Measurements from ENCODE around the gene C9orf43. TPM values are rescaled to one million over a fixed set of nuclear protein-coding genes. Genes with fewer than 3 reads are reported as not detected.
A peak's percentile ranks its signal among the peaks of the same experiment; 100 is the strongest.

Gene C9orf43
- total RNA-seq, 1 experiment from 2014 or later = 0.28 TPM

DNA sequence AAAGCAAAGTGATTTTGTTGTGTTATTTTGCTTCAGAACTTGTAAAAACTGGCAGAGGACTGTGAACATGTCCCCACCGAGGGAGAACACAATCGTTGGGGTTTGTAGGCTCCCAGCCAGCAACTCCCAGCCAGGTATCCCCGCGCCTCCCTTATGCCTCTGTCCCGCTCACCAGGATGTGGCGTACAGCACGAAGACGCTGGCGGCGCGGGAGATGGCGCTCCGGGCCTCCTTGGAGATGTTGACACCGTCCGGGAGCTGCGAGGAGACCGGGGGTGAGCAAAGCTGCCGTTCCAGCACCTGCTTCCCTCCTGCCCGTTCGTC lies 702 bp upstream of the C9orf43 start (continued):
- TF ChIP-seq, protein P1, sequence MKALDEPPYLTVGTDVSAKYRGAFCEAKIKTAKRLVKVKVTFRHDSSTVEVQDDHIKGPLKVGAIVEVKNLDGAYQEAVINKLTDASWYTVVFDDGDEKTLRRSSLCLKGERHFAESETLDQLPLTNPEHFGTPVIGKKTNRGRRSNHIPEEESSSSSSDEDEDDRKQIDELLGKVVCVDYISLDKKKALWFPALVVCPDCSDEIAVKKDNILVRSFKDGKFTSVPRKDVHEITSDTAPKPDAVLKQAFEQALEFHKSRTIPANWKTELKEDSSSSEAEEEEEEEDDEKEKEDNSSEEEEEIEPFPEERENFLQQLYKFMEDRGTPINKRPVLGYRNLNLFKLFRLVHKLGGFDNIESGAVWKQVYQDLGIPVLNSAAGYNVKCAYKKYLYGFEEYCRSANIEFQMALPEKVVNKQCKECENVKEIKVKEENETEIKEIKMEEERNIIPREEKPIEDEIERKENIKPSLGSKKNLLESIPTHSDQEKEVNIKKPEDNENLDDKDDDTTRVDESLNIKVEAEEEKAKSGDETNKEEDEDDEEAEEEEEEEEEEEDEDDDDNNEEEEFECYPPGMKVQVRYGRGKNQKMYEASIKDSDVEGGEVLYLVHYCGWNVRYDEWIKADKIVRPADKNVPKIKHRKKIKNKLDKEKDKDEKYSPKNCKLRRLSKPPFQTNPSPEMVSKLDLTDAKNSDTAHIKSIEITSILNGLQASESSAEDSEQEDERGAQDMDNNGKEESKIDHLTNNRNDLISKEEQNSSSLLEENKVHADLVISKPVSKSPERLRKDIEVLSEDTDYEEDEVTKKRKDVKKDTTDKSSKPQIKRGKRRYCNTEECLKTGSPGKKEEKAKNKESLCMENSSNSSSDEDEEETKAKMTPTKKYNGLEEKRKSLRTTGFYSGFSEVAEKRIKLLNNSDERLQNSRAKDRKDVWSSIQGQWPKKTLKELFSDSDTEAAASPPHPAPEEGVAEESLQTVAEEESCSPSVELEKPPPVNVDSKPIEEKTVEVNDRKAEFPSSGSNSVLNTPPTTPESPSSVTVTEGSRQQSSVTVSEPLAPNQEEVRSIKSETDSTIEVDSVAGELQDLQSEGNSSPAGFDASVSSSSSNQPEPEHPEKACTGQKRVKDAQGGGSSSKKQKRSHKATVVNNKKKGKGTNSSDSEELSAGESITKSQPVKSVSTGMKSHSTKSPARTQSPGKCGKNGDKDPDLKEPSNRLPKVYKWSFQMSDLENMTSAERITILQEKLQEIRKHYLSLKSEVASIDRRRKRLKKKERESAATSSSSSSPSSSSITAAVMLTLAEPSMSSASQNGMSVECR (CRISPR knock-in tag; IDR thresholded peaks at IDR 0.05; ENCODE audit: borderline replicate concordance) = peak; percentile 41; the same call in 1 of the 2 replicates

DNA sequence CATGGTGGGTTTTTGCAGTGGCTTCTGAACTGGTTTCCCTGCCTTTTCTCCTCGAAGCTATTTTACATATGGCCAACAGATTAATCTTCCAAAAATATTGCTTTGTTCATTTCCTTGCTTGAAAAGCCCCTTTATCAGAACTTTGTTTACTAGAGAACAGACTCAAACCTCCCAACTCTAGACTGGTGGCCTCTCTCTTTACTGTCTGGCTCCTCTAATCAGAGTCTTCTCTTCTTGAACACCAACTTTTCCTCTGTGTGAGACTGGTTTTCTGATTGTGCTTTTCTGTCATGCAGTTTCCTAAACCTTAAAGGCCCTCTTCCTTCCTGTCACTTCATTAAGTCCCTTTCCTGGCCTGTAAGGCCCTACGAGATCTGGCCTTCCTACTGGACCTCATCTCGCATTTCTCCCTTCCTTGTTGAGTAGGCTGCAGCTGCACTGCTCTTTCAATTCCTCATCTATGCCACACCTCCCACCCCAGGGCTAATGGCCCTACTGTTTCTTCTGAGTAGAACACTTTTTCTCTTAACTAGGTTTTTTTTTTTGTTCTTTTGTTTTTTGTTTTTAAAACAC lies 5.7 kb downstream of the C9orf43 start:
- CTCF ChIA-PET = interaction anchor here (1.4 kb wide), 1 partner anchor 242 kb away, joined by 4 read pairs; no protein-coding TSS in a partner anchor
- Mint-ChIP-seq H3K27ac (no peak overlapping the region), H3K4me1 (peaks cover 4% of the 10 kb centered on the region; the same call in 1 of the 2 replicates), H3K4me3 (no peak overlapping the region), H3K27me3 (ENCODE audit: low read depth) (no peaks in the 10 kb centered on the region), H3K36me3 (no peaks in the 10 kb centered on the region), H3K9me3 (no peaks in the 10 kb centered on the region)
- DNase-seq (ENCODE audit: low spot score) (no peak), ATAC-seq (no peak; the same call in 1 of the 2 replicates)
- POLR2A ChIA-PET = no interaction called here
- no peak for TF ChIP-seq ZNF416 (CRISPR knock-in tag; IDR thresholded peaks at IDR 0.05)
- no peak for TF ChIP-seq SP1 (CRISPR knock-in tag; conservative IDR thresholded peaks at IDR 0.05)
- TF ChIP-seq, protein P2, sequence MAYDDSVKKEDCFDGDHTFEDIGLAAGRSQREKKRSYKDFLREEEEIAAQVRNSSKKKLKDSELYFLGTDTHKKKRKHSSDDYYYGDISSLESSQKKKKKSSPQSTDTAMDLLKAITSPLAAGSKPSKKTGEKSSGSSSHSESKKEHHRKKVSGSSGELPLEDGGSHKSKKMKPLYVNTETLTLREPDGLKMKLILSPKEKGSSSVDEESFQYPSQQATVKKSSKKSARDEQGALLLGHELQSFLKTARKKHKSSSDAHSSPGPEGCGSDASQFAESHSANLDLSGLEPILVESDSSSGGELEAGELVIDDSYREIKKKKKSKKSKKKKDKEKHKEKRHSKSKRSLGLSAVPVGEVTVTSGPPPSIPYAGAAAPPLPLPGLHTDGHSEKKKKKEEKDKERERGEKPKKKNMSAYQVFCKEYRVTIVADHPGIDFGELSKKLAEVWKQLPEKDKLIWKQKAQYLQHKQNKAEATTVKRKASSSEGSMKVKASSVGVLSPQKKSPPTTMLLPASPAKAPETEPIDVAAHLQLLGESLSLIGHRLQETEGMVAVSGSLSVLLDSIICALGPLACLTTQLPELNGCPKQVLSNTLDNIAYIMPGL (CRISPR knock-in tag; IDR thresholded peaks at IDR 0.05) = no peak
- no peak for TF ChIP-seq GRHL2 (CRISPR knock-in tag; IDR thresholded peaks at IDR 0.05; ENCODE audit: insufficient replicate concordance, severe bottlenecking)
- no peak for TF ChIP-seq CREM (CRISPR knock-in tag; IDR thresholded peaks at IDR 0.05)
- TF ChIP-seq MYBL2 (CRISPR knock-in tag; IDR thresholded peaks at IDR 0.05) = no peak
- TF ChIP-seq RELA (CRISPR knock-in tag; IDR thresholded peaks at IDR 0.05; ENCODE audit: borderline replicate concordance) = no peak
- no peak for TF ChIP-seq MXD4 (CRISPR knock-in tag; IDR thresholded peaks at IDR 0.05; ENCODE audit: borderline replicate concordance)
- no peak for TF ChIP-seq ATF1 (CRISPR knock-in tag; IDR thresholded peaks at IDR 0.05)

DNA sequence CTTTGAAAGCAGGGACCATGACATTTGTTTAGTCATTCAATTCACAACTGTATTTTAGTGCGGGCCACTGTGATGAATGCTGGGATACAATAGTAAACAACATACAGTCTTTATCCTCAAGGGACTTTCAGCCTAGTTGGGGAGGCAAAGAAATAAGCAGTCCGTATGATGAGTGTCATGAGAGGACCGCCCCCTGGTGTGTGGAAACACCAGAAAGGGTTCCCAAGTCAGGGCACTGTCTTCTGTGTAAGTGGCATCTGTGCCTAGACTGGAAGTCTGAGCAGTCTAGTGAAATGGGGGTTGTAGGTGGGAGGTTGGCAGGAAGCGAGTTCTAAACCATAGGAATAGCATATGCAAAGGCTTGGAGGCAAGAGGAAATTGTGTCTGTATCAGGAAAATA lies 6.8 kb downstream of the C9orf43 start:
- no peaks in the 10 kb centered on the region for H3K9me3 Mint-ChIP-seq
- ATAC-seq = no peak
- POLR2A ChIA-PET = no interaction called here
- CTCF ChIA-PET = interaction anchor here (1.4 kb wide), 1 partner anchor 241 kb away, joined by 4 read pairs; no protein-coding TSS in a partner anchor
- H3K27me3 Mint-ChIP-seq (ENCODE audit: low read depth) = 0 out of 2 replicates have a peak, but pooled peaks cover 2% of the 10 kb centered on the region
- no peak overlapping the region for H3K27ac Mint-ChIP-seq
- TF ChIP-seq TEAD4 (CRISPR knock-in tag; IDR thresholded peaks at IDR 0.05) (no peak), NR3C1 (CRISPR knock-in tag; conservative IDR thresholded peaks at IDR 0.05; ENCODE audit: low read depth) (no peak), GABPB1 (CRISPR knock-in tag; IDR thresholded peaks at IDR 0.05) (no peak), NR2C2 (CRISPR knock-in tag; IDR thresholded peaks at IDR 0.05) (no peak)
- TF ChIP-seq, protein P3, sequence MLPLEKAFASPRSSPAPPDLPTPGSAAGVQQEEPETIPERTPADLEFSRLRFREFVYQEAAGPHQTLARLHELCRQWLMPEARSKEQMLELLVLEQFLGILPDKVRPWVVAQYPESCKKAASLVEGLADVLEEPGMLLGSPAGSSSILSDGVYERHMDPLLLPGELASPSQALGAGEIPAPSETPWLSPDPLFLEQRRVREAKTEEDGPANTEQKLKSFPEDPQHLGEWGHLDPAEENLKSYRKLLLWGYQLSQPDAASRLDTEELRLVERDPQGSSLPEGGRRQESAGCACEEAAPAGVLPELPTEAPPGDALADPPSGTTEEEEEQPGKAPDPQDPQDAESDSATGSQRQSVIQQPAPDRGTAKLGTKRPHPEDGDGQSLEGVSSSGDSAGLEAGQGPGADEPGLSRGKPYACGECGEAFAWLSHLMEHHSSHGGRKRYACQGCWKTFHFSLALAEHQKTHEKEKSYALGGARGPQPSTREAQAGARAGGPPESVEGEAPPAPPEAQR (CRISPR knock-in tag; IDR thresholded peaks at IDR 0.05) = no peak
- H3K4me3 Mint-ChIP-seq = no peak overlapping the region
- no peaks in the 10 kb centered on the region for H3K4me1 Mint-ChIP-seq
- no peaks in the 10 kb centered on the region for H3K36me3 Mint-ChIP-seq
- DNase-seq (ENCODE audit: low spot score) = no peak
